Epidermal melanocyte (primary cell): ENCODE data around the gene TFR2.
A peak's percentile ranks its signal among the peaks of the same experiment; 100 is the strongest.
"Not testable (repeated sequence)": the region's sequence is repeated elsewhere in the genome, so short reads cannot be mapped to it uniquely, and the experiment has no call there.

ENCODE experiments used
- DNase-seq: peaks from one replicate; pipeline ENCODE4 v3.0.0; 2011; ENCODE audit warnings: low spot score; ENCODE audit not compliant: insufficient read length

The TFR2 gene

DNA sequence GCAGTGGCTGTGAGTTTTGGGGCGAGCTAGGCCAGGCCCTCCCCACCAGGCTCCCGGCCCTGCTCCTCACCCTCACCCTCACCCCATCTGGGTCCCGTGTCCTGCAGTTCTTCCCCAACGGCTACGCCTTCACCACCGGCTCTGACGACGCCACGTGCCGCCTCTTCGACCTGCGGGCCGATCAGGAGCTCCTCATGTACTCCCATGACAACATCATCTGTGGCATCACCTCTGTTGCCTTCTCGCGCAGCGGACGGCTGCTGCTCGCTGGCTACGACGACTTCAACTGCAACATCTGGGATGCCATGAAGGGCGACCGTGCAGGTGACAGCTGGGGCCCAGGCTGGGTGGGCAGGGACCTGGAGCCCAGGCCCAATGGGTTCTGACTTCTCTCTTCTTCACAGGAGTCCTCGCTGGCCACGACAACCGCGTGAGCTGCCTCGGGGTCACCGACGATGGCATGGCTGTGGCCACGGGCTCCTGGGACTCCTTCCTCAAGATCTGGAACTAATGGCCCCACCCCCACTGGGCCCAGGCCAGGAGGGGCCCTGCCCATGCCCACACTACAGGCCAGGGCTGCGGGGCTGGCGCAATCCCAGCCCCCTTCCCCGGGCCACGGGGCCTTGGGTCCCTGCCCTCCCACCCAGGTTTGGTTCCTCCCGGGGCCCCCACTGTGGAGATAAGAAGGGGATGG lies 37.1 kb upstream of the TFR2 start:
- DNase-seq: no peak

DNA sequence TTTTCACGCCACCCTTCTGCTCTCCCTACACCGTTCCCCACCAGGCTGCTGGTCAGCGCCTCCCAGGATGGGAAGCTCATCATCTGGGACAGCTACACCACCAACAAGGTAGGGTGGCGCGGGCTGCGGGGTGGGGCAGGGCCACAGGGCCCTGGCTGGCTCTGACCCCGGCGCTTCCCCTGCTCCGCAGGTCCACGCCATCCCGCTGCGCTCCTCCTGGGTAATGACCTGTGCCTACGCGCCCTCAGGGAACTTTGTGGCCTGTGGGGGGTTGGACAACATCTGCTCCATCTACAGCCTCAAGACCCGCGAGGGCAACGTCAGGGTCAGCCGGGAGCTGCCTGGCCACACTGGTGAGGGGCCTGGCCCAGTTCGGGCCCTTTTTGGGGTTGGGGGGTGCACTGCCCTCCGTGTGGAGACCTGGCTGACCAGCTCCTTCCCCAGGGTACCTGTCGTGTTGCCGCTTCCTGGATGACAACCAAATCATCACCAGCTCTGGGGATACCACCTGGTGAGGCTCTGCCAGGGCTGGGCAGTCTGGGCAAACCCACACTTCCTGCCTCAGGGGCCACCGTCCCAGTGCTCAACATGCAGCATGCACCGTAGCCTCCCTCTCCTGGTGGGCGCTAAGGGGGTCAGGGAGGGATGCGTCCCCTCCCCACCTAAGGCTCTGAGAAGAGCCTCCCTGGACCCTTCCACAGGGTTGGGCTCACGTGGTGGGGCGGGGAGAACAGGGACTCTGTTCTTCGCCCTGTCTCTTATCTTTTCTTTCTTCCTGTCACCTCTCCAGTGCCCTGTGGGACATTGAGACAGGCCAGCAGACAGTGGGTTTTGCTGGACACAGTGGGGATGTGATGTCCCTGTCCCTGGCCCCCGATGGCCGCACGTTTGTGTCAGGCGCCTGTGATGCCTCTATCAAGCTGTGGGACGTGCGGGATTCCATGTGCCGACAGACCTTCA lies 36.2 kb upstream of the TFR2 start:
- no peak for DNase-seq

DNA sequence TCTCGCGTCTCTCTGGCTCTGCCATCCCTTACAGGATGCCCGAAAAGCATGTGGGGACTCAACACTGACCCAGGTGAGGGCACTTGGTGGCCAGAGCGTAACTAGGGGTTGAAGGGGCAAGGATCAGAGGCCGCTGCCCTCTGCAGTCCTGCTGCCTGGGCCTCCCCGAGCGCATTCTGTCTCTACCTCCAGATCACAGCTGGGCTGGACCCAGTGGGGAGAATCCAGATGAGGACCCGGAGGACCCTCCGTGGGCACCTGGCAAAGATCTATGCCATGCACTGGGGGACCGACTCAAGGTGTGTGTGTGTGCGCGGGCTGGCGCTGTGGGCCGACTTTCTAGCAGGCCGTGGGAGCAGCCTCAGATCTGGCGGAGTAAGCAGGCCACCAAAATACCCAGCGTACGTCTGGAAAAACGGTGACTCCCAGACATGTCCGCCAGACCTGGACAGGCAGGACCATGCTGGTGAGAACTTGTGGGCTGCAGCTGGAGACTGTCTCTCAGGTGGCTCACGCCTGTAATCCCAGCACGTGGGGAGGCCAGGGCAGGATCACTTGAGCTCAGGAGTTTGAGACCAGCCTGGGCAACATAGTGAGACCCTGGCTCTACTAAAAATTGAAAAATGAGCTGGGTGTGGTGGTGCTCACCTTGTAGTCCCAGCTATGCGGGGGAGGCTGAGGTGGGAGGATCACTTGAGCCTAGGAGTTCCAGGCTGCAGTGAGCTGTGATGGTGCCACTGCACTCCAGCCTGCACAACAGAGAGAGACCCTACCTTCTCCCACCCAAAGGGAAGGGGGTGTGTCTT lies 35.4 kb upstream of the TFR2 start:
- DNase-seq: no peak

DNA sequence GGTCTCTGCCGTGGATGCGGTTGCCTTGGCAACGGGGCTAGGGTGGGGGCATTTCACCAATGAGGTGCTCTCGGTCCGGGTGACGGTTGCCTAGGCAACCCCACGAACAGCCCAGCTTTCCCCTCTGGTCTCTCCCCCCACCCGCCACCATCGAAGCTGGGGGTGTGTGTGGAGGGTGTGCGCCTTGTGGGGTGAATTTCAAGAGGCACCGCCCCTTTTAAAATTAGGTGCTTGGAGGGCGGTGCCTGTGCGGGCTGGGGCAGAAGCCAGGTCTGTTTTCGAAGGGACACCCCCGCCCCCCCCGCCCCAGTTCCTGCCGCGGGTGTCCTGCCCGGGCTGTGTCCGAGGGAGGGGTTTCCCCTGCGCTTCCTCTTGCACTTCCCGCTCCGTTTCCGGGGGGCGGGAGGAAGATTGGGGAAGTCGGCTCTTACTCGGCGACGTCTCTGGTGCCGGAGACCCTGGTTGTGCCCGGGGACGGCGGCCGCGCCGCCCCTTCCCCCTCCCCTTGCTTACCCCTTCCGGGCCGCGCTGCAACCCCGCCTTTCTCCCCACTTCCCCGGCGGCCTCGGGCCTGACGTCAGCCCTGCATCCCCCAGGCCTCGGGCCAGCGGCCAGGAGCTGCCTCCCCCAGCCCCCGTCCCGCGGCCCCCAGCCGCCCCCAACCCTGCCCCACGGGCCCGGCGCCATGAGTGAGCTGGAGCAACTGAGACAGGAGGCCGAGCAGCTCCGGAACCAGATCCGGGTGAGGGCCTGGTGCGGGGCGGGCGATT lies 34.4 kb upstream of the TFR2 start:
- peak; percentile 68 for DNase-seq

DNA sequence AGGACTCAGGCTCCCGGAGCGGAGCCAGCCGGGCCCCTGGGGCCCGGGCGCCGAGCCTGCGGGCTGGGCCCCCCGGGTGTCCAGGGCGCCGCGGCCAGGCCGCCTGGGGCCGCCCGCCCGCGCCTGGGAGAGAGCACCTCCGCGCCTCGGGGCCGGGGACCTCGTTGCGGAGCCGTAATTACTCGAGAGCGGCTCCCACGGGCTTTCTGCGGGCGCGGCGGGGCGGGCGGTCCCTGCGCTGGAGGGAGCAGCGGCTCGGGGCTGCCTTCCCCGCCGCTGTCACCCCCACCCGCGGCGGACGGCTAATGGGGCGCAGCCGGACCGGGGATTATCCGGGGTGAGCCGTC lies 33.7 kb upstream of the TFR2 start:
- no peak for DNase-seq

DNA sequence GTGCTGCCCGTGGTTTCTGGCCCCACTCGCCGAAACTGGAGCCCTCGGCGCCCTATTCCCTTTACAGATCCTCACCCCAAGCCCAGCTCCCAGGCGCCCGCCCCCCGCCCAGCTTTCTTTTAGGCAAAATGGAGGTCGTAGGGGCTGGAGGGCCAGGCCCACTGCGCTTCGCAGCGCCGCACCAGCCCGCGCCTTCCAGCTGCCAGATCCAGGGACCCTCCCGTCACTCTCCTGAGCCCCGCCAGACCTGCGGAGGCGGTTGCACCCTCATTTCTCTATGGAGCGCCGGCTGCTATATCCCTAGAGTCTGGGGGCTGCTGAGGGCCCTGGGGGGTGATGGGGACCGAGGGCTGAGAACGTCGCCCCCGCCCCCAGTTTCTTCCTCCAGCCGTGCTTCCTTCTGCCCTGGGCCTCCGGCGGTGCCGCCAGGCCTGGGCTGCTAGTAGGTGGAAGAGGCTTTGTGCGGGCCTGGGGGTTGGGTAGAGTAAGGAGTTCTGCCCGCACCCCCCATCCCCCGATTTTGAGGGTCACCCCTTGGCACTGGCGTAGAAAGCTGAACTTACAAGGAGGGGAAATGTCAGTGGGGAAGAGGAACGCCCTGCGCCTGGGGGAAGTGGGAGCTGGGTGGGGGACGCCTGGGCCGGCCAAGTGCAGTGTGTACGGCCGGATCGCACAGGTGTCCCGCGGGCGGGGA lies 33.2 kb upstream of the TFR2 start:
- no peak for DNase-seq

DNA sequence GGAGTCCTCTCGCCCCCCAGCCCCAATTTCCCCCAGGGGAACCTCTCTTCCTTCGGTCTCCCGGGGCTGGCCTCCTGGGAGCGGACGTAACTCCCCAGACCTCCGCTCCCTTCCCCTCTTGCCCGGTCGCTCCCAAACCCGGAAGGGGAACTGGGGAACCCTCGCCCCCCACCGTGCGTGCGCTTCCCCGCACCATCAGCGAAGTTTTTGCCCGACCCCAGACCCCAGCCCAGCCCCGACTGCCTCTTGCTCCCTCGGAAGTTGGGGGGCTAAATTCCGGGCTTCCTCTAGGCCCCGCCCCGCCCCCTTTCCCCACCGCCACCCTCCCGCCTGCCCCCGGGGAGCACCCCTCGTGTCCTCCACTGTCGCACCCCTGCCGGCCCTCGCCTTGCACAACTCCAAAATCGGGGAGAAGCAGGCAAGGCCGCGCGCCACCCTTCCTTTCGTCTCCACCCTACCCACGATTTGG lies 32.6 kb upstream of the TFR2 start:
- DNase-seq: no peak

DNA sequence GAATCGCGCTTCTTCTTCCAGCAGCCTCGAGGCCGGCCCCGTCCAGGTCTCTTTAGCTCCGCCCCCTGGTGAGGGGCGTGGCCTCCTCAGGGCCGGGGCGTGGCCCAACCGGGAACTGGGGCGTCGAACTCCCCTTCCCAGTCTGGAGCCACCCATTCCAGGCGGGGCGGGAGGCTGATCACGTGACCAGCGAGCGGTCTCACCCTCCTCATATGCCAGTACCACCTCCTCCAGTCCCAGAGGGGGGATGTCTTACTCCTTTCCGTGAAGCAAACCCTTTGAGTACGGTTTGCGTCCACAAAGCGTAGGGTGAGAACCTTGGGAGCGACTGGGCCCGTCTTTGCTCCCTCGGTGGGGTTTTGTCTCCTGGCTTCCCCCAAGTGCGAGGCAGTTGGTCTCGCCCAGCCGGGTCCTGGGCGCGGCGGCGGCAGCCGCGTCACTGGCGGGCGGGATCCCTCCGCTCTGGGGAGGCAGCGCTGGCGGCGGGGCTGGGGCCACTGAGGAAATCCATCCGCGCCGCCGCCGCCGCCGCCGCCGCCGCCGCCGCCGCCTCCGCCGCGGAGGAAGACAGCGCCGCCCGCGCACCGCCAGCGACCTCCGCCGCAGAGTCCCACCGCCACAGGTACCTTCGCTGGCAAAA lies 32.1 kb upstream of the TFR2 start, which contains the start of gene GNB2:
Gene GNB2, plus strand, starts transcription at position 439 of the 640 bp plus-strand sequence. CDS start 2,526 bp downstream, outside the sequence.
- DNase-seq: peak; percentile 96

DNA sequence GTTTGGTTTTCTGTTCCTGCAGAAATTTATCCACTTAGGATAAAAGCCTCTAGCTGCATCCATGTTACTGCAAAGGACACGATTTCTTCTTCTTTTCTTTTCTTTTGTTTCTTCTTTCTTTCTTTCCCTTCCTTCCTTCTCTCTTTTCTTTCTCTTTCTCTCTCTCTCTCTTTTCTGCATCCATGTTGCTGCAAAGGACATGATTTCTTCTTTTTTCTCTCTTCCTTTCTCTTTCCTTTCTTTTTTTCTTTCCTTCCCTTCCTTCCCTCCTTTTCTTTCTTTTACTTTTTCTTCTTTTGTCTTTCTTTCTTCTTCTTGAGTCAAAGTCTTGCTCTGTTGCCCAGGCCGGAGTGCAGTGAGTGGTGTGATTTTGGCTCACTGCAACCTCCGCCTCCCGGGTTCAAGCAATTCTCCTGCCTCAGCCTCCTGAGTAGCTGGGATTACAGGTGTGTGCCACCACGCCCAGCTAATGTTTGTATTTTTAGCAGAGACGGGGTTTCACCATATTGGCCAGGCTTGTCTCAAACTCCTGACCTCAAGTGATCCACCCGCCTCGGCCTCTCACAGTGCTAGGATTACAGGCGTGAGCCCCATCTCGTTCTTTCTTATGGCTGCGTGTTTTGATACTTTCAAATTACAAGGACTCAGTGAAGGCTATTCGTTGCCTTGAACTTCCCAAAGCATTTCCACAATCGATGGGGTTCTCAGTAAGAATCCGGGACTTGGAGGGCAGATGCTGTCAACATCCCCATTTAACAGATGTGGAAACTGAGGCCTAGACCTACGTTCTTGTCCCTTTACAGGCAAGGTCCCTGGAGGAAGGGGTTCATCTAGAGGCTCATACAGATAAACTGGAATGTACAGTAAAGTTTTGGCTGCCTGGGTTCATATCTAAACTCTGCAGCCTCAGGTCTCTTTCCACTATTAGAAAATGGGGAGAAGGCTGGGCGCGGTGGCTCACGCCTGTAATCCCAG lies 30.3 kb upstream of the TFR2 start:
- no peak for DNase-seq

DNA sequence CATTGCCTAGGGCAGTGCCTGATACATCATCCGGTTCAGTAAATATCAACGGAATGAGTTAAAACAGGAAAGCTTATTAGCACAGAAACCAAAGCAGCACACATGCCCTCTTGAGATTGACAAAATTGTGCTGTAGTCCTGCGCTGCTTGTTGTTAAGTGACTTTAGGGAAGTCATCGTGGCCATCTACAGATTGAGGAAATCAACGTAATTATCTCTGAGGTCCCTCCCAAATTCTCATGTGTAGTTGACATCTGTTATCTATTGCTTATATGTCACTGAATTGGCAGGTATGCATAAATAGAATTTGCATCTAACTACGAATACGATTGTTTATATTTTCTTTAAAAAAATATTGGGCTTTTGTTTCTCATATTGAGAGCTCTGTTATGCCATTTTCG lies 28.7 kb upstream of the TFR2 start:
- no peak for DNase-seq

DNA sequence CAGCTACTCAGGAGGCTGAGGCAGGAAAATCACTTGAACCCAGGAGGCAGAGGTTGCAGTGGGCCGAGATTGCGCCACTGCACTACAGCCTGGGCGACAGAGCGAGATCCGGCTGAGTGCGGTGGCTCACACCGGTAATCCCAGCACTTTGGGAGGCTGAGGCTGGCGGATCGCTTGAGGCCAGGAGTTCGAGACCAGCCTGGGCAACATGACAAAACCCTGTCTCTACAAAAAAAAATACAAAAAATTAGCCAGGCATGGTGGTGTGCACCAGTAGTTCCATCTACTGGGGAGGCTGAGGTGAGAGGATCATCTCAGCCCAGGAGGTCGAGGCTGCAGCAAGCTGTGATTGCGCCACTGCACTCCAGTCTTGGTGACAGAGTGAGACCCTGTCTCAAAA lies 27.8 kb upstream of the TFR2 start:
- DNase-seq: not testable (repeated sequence)

DNA sequence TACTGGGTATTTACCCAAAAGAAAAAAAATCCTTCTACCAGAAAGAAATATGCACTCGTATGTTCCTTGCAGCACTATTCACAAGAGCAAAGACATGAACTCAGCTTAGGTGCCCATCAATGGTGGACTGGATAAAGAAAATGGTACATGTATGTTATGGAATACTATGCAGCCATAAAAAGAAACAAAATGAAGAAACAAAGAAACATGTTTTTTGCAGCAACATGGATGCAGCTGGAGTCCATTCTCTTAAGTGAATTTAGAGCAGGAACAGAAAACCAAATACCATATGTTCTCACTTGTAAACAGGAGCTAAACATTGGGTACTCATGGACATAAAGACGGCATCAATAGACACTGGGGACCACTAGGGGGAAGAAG lies 26.7 kb upstream of the TFR2 start:
- DNase-seq: no peak

DNA sequence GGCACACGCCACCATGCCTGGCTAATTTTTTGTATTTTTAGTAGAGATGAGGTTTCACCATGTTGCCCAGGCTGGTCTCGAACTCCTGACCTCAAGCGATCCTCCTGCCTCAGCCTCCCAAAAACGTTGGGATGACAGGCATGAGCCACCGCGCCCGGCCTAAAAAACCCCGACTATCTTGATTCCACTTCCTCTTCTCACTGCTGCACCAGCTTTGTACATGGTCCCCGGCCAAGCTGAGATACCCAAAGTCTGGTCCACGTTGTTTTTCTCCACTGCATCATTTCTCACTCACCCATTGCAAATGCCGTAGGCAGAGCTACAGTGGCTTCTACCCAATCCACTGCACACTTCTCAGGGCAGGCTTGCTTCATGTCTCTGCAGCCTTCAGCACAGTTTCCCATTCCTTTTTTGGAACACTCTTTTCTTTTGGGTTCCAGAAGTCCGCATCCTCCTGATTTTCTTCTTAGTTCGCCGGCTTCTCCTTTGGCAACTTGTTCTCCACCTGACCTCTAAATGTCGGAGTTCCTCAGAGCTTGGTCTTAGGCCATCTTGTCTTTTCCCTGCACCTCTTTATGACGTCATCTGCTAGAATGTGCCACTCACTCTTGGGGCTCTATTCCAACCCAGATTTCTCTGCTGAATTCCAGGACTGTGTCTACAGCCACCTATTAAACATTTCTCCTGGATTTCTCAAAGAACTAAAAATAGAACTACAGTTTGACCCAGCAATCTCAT lies 26.1 kb upstream of the TFR2 start:
- no peak for DNase-seq

DNA sequence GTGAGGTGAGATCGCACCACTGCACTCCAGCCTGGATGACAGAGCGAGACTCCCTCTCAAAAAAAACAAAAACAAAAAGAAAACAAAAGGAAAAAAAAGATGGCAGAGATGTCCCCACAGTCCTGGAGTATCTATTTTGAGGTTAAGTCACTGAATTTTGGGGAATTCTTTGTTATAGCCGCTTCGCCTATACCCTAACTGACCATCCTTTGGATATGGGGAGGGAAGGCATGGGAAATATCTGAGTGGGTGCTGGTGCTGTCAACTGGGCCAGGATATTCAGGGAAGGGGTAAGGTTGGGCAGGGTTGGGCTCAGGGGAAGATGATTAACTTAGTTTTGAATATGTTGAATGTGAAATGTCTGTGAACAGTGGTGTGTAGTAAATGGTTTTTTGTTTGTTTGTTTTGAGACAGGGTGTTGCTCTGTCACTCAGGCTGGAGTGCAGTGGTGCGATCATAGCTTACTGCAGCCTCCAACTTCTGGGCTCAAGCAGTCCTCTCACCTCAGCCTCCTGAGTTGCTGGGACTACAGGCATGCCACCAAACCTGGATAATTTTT lies 23.9 kb upstream of the TFR2 start:
- no peak for DNase-seq

DNA sequence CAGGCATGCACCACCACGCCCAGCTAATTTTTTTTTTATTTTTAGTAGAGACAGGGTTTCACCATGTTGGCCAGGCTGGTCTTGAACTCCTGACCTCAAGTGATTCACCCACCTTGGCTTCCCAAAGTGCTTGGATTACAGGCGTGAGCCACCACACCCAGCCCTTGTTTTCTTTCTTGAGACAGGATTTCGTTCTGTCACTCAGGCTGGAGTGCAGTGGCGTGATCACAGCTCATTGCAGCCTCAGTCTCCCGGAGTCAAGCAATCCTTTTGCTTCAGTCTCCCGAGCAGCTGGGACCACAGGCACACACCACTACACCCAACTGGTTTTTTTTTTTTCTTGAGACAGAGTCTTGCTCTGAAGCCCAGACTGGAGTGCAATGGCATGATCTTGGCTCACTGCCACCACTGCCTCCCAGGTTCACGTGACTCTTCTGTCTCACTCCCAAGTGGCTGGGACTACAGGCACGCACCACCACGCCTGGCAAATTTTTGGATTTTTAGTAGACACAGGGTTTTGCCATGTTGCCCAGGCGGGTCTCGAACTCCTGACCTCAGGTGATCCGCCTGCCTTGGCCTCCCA lies 20.9 kb upstream of the TFR2 start:
- not testable (repeated sequence) for DNase-seq

DNA sequence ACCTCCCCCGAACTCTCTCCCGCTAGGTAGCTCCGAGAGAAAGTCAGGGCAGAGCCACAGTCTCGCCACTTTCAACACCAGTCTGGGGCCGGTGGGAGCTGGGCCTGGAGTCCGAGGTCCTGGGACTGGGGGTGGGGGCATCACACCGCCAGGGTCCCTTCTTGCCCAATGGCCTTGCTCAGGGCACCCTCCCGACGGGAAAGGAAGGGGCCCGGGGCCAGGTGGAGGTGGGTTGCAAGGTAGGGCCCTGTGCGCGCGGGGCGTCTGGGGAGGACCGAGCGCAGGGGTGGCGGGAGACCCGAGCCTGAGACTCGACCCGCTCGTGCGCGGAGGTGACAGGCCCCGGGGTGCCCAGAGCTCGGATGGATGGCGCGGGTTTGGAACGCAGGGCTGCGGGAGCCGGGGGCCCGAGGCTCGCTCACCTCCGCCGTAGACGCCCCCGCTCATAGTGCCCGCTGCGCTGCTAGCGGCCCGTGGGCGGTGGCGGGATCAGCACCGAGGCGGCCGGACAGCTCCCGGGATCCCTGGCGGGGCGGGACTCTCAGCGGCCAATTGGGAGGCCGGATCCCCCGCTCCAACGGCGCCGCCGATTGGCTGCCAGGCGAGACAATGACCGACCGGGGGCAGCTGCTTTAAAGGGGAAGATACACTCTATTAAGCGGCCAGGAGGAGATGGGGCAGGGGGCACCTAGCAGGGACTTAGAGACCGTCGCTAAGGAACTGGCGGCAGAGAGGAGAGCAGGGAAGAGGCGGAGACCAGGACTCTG lies 14.7 kb upstream of the TFR2 start, which contains the start of gene ACTL6B:
Gene ACTL6B, minus strand, starts transcription at position 541 of the 767 bp plus-strand sequence. Its CDS starts 94 bp downstream, at position 447.
- DNase-seq: peak; percentile 82
